ENCODE data around the gene MLN.

The MLN gene

GRCh38 chr6:33777398-33778388, 26.1 kb downstream of the MLN start:
- no peak for DNase-seq (ENCODE audit: low read depth)
- no peak for TF ChIP-seq CTCF (conservative IDR thresholded peaks at IDR 0.05; ENCODE audit: low read depth, low read length)
- no peak overlapping the region for H3K4me3 ChIP-seq (ENCODE audit: low read depth, low read length)

GRCh38 chr6:33776764-33777163, 27.0 kb downstream of the MLN start:
- H3K4me3 ChIP-seq (ENCODE audit: low read depth, low read length), result no peak overlapping the region
- no peak for TF ChIP-seq CTCF (conservative IDR thresholded peaks at IDR 0.05; ENCODE audit: low read depth, low read length)
- DNase-seq (ENCODE audit: low read depth), result no peak

GRCh38 chr6:33776186-33776585, 27.6 kb downstream of the MLN start:
- TF ChIP-seq CTCF (conservative IDR thresholded peaks at IDR 0.05; ENCODE audit: low read depth, low read length), result no peak
- DNase-seq (ENCODE audit: low read depth), result no peak
- no peak overlapping the region for H3K4me3 ChIP-seq (ENCODE audit: low read depth, low read length)

GRCh38 chr6:33774774-33775173, 29.0 kb downstream of the MLN start:
- no peak overlapping the region for H3K4me3 ChIP-seq (ENCODE audit: low read depth, low read length)
- DNase-seq (ENCODE audit: low read depth), result no peak
- no peak for TF ChIP-seq CTCF (conservative IDR thresholded peaks at IDR 0.05; ENCODE audit: low read depth, low read length)

- TF ChIP-seq CTCF (conservative IDR thresholded peaks at IDR 0.05; ENCODE audit: low read depth, low read length), result no peak
- no peak for DNase-seq (ENCODE audit: low read depth)
- H3K4me3 ChIP-seq (ENCODE audit: low read depth, low read length), result no peak overlapping the region
These were observed 30.8 kb downstream of the MLN start for GRCh38 chr6:33772902-33773472.

GRCh38 chr6:33772082-33772830, 31.5 kb downstream of the MLN start:
- DNase-seq (ENCODE audit: low read depth), result peak; percentile 53
- no peak for TF ChIP-seq CTCF (conservative IDR thresholded peaks at IDR 0.05; ENCODE audit: low read depth, low read length)
- H3K4me3 ChIP-seq (ENCODE audit: low read depth, low read length), result no peak overlapping the region

Measured in choroid plexus epithelial cell (primary cell).